SK-N-SH treated with all-trans-retinoic acid at 6 μM for 48 hours (cell line): ENCODE results near the gene XPNPEP2.

Source experiments
- ATAC-seq: fragments of 200-7000 bp; cut with Tn5 transposase; 3 replicates; pipeline ENCODE4 v1.9.1; 2020; ENCODE audit warnings: mild to moderate bottlenecking, moderate library complexity
- ARNTL ChIP-seq: fragments of 450-650 bp; formaldehyde crosslinking; IDR thresholded peaks from 2 replicates; pipeline ENCODE4 v1.5.0; 2020; ENCODE audit warnings: low read depth, mild to moderate bottlenecking, moderate library complexity, borderline replicate concordance
- BACH2 ChIP-seq: fragments of 250-450 bp; sonication (Bioruptor Pico); IDR thresholded peaks from 2 replicates; pipeline ENCODE4 v1.9.0; 2021; ENCODE audit warnings: mild to moderate bottlenecking, borderline replicate concordance
- CSDC2 ChIP-seq: fragments of 250-450 bp; sonication (Bioruptor Pico); IDR thresholded peaks from 2 replicates; pipeline ENCODE4 v1.5.0; 2020; ENCODE audit warnings: mild to moderate bottlenecking, moderate library complexity
- ESRRG ChIP-seq: fragments of 250-450 bp; sonication (Bioruptor Pico); IDR thresholded peaks from 2 replicates; pipeline ENCODE4 v1.6.1; 2021; ENCODE audit warnings: mild to moderate bottlenecking
- GLIS3 ChIP-seq: fragments of 250-450 bp; sonication (Bioruptor Pico); IDR thresholded peaks from 2 replicates; pipeline ENCODE4 v1.5.0; 2020; ENCODE audit warnings: mild to moderate bottlenecking, moderate library complexity
- ISL1 ChIP-seq: fragments of 250-450 bp; sonication (Bioruptor Pico); IDR thresholded peaks from 2 replicates; pipeline ENCODE4 v2.1.2; 2022; ENCODE audit warnings: mild to moderate bottlenecking, moderate library complexity
- OSR1 ChIP-seq: fragments of 250-450 bp; sonication (Bioruptor Pico); IDR thresholded peaks from 2 replicates; pipeline ENCODE4 v1.8.0; 2022; ENCODE audit warnings: moderate library complexity, mild to moderate bottlenecking, inconsistent platforms
- PATZ1 ChIP-seq: fragments of 250-450 bp; sonication (Bioruptor Pico); IDR thresholded peaks from 2 replicates; pipeline ENCODE4 v1.8.0; 2020; ENCODE audit warnings: mild to moderate bottlenecking, moderate library complexity, borderline replicate concordance
- POU6F1 ChIP-seq: fragments of 250-450 bp; sonication (Bioruptor Pico); IDR thresholded peaks from 2 replicates; pipeline ENCODE4 v1.8.0; 2021; ENCODE audit warnings: low read depth, mild to moderate bottlenecking, moderate library complexity, borderline replicate concordance
- PPARA ChIP-seq: fragments of 250-450 bp; sonication (Bioruptor Pico); IDR thresholded peaks from 2 replicates; pipeline ENCODE4 v1.5.0; 2020; ENCODE audit warnings: mild to moderate bottlenecking, borderline replicate concordance
- RARB ChIP-seq: fragments of 250-450 bp; sonication (Bioruptor Pico); IDR thresholded peaks from 2 replicates; pipeline ENCODE4 v1.8.0; 2021; ENCODE audit warnings: mild to moderate bottlenecking, moderate library complexity
- SNAI2 ChIP-seq: fragments of 250-450 bp; sonication (Bioruptor Pico); IDR thresholded peaks from 2 replicates; pipeline ENCODE4 v1.5.0; 2020; ENCODE audit warnings: mild to moderate bottlenecking, moderate library complexity
- TCF4 ChIP-seq: fragments of 250-450 bp; sonication (Bioruptor Pico); IDR thresholded peaks from 2 replicates; pipeline ENCODE4 v1.8.0; 2021; ENCODE audit warnings: mild to moderate bottlenecking, moderate library complexity, borderline replicate concordance
- TOX ChIP-seq: fragments of 250-450 bp; sonication (Bioruptor Pico); IDR thresholded peaks from 2 replicates; pipeline ENCODE4 v1.8.0; 2021; ENCODE audit warnings: mild to moderate bottlenecking, moderate library complexity, borderline replicate concordance
- ZC3H10 ChIP-seq: fragments of 250-450 bp; sonication (Bioruptor Pico); IDR thresholded peaks from 2 replicates; pipeline ENCODE4 v1.5.1; 2021; ENCODE audit warnings: mild to moderate bottlenecking, moderate library complexity
- ZFP3 ChIP-seq: fragments of 250-450 bp; sonication (Bioruptor Pico); IDR thresholded peaks from 2 replicates; pipeline ENCODE4 v1.5.0; 2020; ENCODE audit warnings: mild to moderate bottlenecking, moderate library complexity
- ZFP30 ChIP-seq: fragments of 450-650 bp; formaldehyde crosslinking; IDR thresholded peaks from 2 replicates; pipeline ENCODE4 v1.5.0; 2022; ENCODE audit warnings: mild to moderate bottlenecking, moderate library complexity
- ZNF565 ChIP-seq: fragments of 450-650 bp; formaldehyde crosslinking; conservative IDR thresholded peaks from 2 replicates; pipeline ENCODE4 v1.5.0; 2020; ENCODE audit warnings: low read depth, mild to moderate bottlenecking, moderate library complexity
- ZNF70 ChIP-seq: fragments of 450-650 bp; formaldehyde crosslinking; IDR thresholded peaks from 2 replicates; pipeline ENCODE4 v1.5.0; 2020; ENCODE audit warnings: mild to moderate bottlenecking, moderate library complexity
- ZNF8 ChIP-seq: fragments of 450-650 bp; formaldehyde crosslinking; IDR thresholded peaks from 2 replicates; pipeline ENCODE4 v1.5.0; 2020; ENCODE audit warnings: mild to moderate bottlenecking, moderate library complexity
- TF ChIP-seq, protein P1 (sequence below): fragments of 250-450 bp; sonication (Bioruptor Pico); IDR thresholded peaks from 2 replicates; pipeline ENCODE4 v1.5.1; 2020; ENCODE audit warnings: low read depth, mild to moderate bottlenecking, moderate library complexity
- TF ChIP-seq, protein P2 (sequence below): fragments of 250-450 bp; sonication (Bioruptor Pico); IDR thresholded peaks from 2 replicates; pipeline ENCODE4 v1.5.0; 2020; ENCODE audit warnings: mild to moderate bottlenecking, moderate library complexity

The XPNPEP2 gene

GRCh38 chrX:129780441-129781105, 41.8 kb downstream of the XPNPEP2 start:
- TF ChIP-seq ISL1 (CRISPR knock-in tag): no peak
- TF ChIP-seq ZFP30 (CRISPR knock-in tag): no peak
- no peak for TF ChIP-seq CSDC2
- TF ChIP-seq, protein P1, sequence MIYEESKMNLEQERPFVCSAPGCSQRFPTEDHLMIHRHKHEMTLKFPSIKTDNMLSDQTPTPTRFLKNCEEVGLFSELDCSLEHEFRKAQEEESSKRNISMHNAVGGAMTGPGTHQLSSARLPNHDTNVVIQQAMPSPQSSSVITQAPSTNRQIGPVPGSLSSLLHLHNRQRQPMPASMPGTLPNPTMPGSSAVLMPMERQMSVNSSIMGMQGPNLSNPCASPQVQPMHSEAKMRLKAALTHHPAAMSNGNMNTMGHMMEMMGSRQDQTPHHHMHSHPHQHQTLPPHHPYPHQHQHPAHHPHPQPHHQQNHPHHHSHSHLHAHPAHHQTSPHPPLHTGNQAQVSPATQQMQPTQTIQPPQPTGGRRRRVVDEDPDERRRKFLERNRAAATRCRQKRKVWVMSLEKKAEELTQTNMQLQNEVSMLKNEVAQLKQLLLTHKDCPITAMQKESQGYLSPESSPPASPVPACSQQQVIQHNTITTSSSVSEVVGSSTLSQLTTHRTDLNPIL (CRISPR knock-in tag): no peak
- no peak for TF ChIP-seq PPARA
- TF ChIP-seq, protein P2, sequence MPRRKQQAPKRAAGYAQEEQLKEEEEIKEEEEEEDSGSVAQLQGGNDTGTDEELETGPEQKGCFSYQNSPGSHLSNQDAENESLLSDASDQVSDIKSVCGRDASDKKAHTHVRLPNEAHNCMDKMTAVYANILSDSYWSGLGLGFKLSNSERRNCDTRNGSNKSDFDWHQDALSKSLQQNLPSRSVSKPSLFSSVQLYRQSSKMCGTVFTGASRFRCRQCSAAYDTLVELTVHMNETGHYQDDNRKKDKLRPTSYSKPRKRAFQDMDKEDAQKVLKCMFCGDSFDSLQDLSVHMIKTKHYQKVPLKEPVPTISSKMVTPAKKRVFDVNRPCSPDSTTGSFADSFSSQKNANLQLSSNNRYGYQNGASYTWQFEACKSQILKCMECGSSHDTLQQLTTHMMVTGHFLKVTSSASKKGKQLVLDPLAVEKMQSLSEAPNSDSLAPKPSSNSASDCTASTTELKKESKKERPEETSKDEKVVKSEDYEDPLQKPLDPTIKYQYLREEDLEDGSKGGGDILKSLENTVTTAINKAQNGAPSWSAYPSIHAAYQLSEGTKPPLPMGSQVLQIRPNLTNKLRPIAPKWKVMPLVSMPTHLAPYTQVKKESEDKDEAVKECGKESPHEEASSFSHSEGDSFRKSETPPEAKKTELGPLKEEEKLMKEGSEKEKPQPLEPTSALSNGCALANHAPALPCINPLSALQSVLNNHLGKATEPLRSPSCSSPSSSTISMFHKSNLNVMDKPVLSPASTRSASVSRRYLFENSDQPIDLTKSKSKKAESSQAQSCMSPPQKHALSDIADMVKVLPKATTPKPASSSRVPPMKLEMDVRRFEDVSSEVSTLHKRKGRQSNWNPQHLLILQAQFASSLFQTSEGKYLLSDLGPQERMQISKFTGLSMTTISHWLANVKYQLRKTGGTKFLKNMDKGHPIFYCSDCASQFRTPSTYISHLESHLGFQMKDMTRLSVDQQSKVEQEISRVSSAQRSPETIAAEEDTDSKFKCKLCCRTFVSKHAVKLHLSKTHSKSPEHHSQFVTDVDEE (CRISPR knock-in tag): no peak
- no peak for TF ChIP-seq ZFP3 (CRISPR knock-in tag)
- no peak for TF ChIP-seq GLIS3 (CRISPR knock-in tag)
- TF ChIP-seq ZNF8 (CRISPR knock-in tag): no peak
- no peak for TF ChIP-seq ZNF70
- TF ChIP-seq BACH2: no peak
- TF ChIP-seq ARNTL (CRISPR knock-in tag): no peak
- no peak for TF ChIP-seq TCF4
- no peak for TF ChIP-seq PATZ1 (CRISPR knock-in tag)
- TF ChIP-seq TOX (CRISPR knock-in tag): no peak
- no peak for TF ChIP-seq ZC3H10 (CRISPR knock-in tag)
- no peak for TF ChIP-seq RARB (CRISPR knock-in tag)
- TF ChIP-seq ZNF565 (CRISPR knock-in tag): no peak
- TF ChIP-seq ESRRG (CRISPR knock-in tag): no peak
- ATAC-seq: no peak

GRCh38 chrX:129781134-129781672, 42.4 kb downstream of the XPNPEP2 start:
- ATAC-seq: no peak
- no peak for TF ChIP-seq ZFP3 (CRISPR knock-in tag)
- TF ChIP-seq, all 23 proteins: peak for 0

DNA sequence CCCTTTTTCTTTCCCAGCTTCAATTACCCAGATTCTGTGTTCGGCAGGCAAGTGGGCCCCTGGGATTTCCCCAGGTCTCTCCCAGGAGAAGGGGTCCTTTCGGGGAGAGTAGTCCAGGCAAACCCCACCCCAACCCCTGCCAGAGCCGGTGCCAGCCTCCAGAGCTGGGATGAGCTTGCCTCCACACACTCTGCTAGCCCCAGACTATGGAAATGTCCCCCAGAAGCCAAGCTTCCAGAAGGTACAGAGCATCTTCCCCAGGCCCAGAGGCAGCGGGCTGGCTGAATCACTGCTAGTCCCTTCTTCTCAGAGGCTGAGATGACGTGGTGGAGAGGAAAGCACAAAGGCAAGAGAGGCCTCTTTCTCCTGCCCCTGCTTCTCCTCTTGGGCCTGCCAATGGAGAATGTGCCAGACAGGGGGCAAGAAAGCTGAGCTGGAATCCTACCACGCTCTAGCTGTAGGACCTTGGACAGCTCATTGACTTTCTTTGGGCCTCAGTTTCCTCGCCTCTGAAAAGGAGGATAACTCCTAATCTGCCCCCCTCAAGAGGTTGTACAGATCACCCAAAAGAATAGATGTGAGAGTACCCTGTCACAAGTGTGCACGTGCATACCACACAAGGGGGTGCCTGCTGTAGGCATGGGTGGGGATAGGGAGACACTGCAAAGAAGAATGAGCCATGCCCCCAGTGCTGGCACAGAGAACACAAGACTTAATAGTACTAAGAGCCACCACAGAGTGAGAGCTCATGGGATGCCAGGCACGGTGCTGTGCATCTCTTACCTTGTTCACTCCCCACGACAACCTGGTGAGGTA, 43.1 kb downstream of the XPNPEP2 start:
- TF ChIP-seq TCF4 (no peak), SNAI2 (CRISPR knock-in tag) (no peak), PPARA (no peak), OSR1 (no peak), ISL1 (CRISPR knock-in tag) (no peak), ESRRG (CRISPR knock-in tag) (no peak), POU6F1 (CRISPR knock-in tag) (no peak), ZNF8 (CRISPR knock-in tag) (no peak), ZNF565 (CRISPR knock-in tag) (no peak), GLIS3 (CRISPR knock-in tag) (no peak), ZFP3 (CRISPR knock-in tag) (no peak)
- TF ChIP-seq, protein P2 (CRISPR knock-in tag): no peak
- ATAC-seq: no peak
